HG03457 (cell line): Measurements from ENCODE around the gene TNFSF18.
"Not testable (repeated sequence)": the region's sequence is repeated elsewhere in the genome, so short reads cannot be mapped to it uniquely, and the experiment has no call there.

Source experiments
- ATAC-seq: cut with Tn5 transposase; IDR thresholded peaks from one replicate; pipeline ENCODE4 v1.9.1; 2021; ENCODE audit warnings: moderate number of reproducible peaks; ENCODE audit not compliant: unreplicated experiment

Gene TNFSF18, protein sequence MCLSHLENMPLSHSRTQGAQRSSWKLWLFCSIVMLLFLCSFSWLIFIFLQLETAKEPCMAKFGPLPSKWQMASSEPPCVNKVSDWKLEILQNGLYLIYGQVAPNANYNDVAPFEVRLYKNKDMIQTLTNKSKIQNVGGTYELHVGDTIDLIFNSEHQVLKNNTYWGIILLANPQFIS

DNA sequence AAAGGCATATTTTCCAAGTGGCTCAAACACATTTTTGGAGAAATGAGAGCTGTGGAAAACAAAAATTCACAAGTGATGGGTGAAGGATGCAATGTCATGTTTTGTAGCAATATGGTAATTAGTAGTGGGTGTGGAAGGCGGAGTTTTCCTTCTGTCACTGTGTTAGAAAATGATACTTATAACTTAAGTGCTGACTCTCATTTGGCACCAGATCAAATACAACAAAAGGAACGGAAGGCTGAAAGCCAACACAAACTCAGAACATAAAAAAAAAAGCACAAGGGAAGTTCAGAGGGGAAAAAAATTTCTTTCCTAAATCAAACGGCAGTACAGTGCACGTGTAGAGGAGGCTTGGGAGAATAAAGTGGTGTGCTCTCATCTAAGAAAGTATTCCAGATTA is at the start of gene TNFSF18:
Gene TNFSF18 (minus strand): TSS at position 77 of the 400 bp plus-strand sequence. CDS start 45 bp downstream, at position 32.
- ATAC-seq: no peak

DNA sequence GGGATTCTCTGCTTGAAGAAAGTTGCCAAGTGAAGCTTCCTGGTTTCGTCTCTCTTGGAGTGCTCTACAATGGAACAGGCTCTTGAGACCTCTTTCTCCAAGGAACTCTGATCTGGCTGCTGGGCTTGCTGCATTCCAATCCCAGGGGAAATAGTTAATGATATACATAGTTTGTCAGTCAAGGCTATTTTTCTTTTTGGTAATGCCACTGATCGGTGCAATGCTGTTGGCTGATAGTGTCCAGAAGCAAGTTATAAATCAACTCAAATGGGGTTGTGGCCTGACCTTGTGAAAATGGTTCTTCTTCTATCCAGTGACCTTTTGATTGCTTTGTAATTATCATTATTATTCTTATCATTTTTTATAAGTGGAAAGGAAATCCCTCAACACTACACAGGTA is 48.4 kb upstream of the TNFSF18 start:
- no peak for ATAC-seq

DNA sequence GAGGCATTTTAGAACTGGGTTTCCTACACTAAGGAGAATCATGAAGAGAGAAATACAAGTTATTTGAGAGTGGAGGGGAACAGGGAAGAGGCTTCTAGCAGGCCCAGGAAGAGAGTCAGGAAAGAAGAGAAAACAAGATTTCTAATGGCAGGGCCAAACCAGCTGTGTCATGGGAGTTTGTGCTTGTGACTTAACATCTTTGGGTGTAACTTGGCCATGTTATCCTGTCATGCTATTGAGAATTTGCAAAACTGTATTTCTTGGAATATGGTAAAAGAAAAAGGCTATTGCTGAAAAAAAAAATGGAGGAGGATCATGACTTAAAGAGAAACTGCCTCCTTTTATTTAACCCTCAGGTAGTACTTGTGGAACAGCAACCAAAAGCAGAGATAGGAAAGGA is 47.4 kb upstream of the TNFSF18 start:
- ATAC-seq: no peak

DNA sequence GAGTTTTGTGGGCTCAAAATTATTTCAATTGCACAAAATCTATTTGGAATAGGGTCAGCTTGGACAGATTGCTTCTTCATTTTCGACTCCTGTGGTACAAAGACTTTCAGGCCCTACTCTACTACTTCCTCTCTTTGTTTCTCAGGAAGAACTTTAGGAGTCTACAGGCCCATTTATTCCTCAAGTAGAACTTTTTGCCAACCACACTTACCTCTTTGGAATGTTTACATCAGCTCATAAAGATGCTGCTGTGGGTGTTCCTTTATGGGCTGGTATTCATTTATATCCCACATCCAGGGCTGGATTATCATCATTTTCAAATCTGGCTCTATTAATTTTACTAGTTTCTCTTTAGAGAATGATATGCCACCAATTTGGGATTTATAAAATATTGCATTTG is 46.3 kb upstream of the TNFSF18 start:
- ATAC-seq: no peak

DNA sequence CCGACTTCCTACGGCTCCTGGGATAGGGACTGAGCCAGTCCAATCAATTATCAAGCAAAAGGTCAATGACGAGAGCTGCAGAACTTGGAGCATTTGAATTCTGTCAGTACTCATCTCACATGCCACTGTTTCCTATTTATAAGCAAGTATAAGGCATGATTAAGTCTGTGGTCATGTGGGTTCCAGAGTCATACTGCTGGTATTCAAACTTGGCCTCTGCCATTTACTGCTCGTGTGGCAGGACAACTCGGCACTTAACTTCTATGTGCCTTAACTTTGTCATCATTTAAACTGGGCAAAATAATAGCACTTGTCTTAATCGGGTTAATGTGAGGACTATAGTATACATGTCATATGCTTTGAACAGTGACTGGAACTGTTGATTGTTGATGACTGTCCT is 44.9 kb upstream of the TNFSF18 start:
- no peak for ATAC-seq

DNA sequence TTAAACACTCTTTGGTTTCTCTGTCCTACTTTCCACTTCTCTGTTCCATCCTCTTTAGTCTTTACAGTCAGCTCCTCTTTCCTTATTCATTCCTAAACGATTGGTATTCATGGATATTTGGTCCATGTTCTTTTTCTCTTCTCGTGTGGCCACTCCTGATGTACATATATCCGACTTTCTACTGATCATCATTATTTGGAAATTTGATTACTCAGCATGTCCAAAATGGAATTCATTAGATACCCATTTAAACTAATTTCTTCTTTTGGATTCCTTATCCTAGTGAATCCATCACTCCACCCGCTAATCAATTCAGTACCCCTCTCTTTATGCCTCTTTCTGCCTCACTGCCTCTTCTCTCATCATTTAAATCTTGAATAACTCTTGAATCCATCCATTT is 43.8 kb upstream of the TNFSF18 start:
- no peak for ATAC-seq

DNA sequence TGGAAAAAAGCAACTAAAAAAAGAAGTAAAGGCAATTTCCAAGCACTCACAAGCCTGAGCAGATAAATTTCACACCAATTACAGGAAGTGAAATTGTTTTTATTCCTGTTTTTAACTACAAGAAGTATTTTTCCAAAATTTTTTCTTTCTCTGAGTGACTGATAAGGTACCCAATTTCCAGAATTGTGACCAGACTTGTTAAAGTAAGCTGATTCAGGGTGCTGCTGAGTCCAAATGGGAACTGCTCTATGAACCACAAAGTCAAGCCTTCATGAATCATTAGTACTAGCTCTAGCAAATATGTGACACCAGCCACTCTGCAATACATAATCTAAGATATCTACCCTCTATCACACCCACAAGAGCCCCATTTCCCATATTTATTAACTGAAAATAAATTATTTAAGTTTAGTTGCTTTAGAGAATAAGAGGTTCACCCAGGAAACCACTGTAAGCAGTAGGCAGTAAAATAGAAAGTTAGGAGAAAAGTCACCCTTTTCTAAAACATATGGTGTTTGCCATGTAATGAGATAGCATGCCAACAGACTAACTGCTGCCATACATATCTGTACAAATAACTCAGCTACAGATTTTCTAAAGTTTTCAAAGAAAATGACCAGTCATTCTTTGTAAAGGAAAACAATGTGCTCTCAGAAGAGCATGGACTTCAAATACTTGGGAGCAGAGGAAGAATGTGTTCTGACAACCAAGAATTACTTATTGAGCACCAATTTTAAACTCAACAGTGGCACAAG is 43.1 kb upstream of the TNFSF18 start:
- ATAC-seq: no peak

DNA sequence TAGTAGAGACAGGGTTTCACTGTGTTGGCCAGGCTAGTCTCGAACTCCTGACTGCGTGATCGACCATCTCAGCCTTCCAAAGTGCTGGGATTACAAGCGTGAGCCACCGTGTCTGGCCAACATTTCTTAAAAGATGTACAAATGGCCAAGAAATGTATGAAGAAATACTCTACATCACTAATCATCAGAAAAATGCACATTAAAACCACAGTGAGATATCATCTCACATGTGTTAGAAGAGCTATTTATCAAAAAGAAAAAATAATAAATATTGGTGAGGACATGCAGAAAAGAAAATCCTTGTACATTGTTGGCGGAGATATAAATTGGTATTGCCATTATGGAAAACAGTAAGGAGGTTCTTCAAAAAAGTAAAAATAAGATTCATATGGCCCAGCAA is 33.6 kb upstream of the TNFSF18 start:
- no peak for ATAC-seq

DNA sequence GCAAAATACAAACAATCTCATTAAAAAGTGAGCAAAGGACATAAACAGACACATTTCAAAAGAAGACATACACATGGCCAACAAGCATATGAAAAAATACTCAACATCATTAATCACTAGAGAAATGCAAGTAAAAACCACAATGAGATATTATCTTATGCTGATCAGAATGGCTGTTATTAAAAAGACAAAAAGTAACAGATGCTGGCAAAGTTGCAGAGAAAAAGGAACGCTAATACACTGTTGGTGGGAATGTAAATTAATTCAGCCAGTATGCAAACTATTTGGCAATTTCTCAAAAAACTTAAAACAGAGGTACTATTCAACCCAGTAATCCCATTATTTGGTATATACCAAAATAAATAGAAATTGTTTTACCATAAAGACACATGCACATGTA is 32.2 kb upstream of the TNFSF18 start:
- ATAC-seq: no peak

DNA sequence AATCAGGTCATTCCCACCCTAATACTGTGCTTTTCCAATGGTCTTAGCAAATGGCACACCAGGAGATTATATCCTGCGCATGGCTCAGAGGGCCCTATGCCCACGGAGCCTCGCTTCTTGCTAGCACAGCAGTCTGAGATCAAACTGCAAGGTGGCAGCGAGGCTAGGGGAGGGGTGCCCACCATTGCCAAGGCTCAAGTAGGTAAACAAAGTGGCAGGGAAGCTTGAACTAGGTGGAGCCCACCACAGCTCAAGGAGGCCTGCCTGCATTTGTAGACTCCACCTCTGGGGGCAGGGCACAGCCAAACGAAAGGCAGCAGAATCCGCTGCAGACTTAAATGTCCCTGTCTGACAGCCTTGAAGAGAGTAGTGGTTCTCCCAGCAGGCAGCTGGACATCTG is 23.5 kb upstream of the TNFSF18 start:
- not testable (repeated sequence) for ATAC-seq

DNA sequence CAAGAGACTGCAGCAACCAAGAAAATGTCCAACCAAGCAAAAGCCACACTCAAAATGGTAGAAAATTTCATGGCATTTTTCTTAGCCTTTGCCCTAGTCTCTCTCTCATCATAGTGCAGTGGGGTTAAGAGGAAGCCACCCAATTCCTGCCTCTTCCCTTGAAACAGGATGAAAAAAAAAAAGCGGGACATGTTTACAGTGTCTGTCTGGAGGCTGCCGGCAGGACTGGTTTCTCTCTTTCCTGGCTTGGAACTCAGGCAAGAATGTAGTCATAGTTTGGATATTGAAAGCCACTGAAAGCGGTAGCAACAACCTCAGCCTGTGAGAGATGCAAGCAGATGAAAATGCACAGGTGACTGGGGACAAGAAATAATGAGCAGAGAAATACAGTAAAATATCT is 13.3 kb upstream of the TNFSF18 start:
- no peak for ATAC-seq

DNA sequence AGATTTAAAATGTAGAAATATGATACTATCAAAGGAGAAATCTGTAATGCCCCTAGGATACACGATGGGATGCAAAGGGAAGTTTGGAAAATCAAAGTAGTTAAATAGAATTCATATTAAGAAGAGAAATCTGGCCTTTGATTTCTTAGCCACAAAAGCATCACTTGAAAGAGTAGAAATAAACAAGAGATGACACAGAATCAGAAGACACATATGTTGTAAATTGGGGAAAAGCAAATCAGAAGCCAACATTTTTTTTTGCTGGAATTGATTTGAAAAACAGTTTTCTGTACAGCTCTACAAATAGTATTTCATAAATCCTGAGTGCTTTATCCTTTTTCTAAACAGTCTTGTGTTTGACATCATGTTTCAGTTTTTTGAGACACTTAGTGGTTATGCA is 12.4 kb upstream of the TNFSF18 start:
- no peak for ATAC-seq

DNA sequence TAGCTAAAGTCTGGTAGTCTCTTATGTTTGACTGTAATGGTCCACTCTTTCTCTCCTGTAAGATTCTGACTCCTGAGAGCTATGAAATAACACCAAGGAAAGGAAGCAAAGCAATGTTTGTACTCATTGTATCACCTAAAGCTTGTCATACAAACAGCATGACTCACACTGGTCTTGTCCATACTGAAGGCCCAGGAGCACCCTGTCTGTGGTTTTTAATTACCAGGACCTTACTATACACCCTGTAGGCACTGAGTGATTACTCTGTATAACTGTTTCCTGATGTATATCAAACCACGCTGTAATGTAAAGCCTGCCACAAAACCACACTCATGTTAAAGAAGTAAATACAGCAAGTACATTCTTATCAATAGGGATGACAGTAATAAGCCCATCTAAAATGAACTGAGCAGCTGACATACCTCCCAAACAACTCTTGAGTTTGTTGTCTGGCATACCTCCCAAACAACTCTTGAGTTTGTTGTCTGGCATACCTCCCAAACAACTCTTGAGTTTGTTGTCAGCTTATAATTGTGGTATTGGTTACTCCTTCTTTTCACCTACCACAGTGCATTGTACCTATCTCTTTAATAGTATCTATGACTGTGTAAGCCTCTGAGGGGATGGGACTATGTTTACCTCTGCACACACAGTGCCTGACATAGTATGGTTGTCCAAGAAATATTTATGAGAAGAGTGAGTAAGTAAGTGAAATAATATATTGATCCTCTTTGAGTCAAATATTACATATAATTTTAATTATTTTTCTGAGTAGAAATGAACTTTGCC is 11.6 kb upstream of the TNFSF18 start:
- no peak for ATAC-seq

DNA sequence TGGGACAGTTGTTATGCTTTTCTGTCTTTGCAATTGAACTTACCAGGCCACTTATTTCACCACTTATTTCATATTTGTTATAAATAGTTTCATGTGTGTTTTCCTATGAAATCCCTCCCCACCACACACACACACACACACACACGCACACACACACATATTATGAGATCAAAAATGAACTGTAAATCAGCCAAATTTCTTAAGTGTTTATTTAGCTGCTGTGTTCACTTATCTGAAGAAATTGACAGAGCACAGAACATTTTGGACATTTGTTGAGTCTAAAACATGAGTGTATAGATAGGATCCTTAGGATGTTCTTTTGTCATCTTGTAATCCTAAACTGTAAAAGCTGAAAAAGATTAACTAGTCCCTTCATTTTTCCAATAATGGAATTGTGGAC is 7.8 kb upstream of the TNFSF18 start:
- no peak for ATAC-seq

DNA sequence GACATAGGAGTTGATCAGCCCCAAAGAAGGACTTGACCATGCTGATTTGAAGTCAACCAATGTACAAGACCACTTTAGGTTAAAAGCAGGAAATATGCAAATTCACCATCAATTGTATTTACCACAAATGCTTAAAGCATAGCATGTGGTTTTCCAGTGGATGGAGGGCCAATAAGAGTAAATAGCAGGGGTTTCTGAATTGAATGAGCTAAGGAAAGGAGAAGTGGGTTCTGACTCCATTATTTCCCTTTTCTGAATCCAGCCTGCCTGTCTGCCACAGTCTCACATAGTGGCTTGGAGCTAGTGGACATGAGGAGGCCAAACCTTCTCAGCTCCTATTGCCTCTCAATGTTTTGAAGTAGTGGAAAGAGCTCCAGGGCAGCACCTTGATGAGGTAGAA is 7.2 kb upstream of the TNFSF18 start:
- no peak for ATAC-seq

DNA sequence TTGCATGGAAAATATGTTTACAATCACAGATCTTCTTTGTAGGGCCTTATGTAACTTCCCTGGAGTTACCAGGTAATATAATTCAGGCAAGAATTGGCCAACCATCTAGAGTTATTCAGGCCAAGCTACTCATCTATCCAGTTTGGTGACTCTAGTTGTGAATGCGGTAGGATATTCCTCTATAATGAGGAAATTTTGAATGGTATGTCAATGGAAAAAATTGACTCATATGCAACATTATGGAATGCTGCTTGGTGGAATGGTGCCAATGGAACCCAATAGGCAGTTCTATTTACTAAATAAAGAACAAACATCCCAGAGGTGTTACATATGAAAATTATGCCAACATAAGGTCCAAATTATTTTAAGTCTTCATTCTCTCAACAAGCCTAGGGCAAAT is 5.6 kb upstream of the TNFSF18 start:
- no peak for ATAC-seq

DNA sequence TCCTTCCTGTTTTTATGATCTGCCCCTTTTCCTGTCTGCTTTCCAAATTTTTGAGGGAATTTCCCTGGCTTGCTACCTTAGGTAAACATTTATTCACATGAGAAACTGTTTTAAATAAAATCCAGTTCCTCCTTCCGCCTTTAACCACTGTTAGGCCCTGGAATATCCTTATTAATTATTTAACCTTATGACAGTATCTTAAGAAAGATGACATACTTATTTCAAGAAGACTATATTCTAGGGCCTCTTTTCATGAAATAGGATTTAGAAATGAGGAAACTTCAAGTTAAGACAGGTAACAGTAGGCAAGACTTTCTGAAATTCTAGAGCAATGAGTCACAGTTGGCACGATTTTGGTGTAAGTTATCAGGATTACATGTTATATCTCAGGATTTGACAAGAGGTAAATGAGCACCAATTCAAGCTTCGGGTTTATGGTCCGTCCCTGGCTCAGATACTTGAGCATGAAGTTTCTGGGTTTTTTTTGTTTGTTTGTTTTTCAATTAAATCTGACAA is 2.0 kb upstream of the TNFSF18 start:
- no peak for ATAC-seq

DNA sequence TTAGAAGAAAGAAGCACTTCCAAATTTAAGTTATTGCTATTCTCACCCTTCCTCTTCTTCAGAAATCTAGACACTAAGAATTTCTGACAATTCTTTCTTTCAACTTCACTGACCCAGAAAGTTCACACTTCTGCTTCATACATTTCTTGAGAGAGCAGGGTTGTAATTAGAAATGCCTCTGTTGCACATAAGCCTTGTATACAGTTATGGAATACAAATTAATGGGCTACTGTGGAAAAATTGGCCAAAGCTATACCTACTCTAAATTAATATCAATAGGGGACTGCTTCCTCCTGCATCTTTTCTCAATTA is 1.5 kb downstream of the TNFSF18 start:
- ATAC-seq: no peak

DNA sequence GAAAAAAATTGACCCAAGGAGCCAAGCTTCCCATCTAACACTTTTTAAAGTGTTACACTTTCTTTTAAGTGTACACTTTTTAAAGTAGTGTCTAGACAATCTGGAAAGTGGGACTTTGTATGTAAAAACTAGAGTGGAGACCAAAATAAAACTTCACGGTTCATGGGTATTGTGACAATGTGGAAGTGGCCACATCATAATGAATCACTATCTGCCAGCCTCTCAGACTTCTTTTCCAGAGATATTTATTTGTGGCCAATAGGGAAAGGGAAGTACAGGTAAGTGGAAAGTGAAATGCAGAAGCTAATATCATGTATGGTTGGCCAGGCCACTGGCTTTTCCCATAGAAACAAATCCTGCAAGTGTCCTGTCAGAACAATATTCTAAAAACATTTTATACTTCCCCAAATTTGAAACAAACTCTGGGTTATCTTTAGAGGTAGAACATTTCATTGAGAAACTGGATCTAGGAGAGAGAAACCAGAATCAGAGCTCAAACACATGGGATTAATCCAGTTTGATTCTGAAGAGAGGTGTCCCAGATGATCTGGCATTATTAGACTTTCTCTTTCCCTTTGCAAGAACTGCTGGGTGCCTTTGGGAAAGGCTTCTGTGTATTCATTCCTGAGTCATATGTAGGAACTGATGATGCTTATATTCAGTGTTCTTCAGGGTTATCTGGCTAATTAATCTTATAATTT is 2.0 kb downstream of the TNFSF18 start:
- ATAC-seq: no peak

DNA sequence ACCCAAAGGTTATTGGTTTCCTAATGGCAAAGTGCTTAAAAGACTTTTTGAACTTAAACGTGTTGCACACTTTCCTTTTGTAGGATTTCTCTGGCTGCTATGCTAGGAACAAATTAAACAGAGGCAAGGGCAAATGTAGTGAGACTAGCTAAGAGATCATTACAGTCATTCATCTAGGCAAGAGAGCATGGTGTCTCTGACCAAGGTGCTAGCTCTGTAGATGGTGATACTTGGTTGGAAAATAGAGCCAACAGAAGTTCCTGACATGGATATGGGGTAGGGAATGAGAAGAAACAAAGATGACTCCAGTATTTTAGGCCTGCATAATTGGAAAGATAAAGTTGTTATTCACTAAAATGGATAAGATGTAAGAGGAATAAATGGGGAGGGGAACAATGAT is 6.1 kb downstream of the TNFSF18 start:
- ATAC-seq: no peak

DNA sequence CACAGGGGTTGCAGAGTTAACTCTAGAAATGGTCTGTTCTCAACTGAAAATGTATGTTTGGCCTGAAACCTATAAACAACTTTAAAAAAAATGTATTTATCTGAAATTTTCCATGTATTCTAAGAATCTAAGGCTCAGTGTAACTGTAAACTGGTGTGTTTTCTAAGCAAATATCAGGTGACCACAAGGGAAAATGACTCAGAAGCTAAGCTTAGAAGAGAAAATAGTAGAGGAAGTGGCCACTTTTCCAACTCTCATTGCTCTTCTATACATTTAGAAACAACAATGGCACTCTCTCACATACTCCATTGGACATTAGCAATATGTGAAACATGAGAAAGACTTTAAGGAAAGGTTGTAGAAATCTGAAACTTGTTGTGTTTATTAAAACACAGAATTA is 7.5 kb downstream of the TNFSF18 start:
- ATAC-seq: no peak
